Psoas muscle (tissue), 8 donors: Measurements from ENCODE around the gene ZFP92. TPM values are rescaled to one million over a fixed set of nuclear protein-coding genes. Genes with fewer than 3 reads are reported as not detected.

Experiments
- ATAC-seq, 4 donors: fragments of 200-7000 bp; cut with Tn5 transposase; one replicate each; pipeline ENCODE4 v1.9.1; 2020; ENCODE audit warnings: moderate library complexity in 3 of 4, mild to moderate bottlenecking in 2 of 4
- DNase-seq, 2 donors: peaks; one replicate each; pipeline ENCODE4 v3.0.0-alpha.2; 2020
- H3K27ac ChIP-seq: fragments of 200-600 bp; one replicate; pipeline ENCODE4 v1.8.0; 2022
- H3K27me3 ChIP-seq, 3 donors: fragments of 200-600 bp in 1 of 3; one replicate each; pipeline versions ENCODE4 v1.6.1 to v1.8.0; 2013 to 2022; ENCODE audit warnings: low read length in 2 of 3, mild to moderate bottlenecking in 2 of 3, moderate library complexity in 1 of 3; ENCODE audit not compliant: insufficient read depth in 3 of 3
- H3K36me3 ChIP-seq, 2 donors: fragments of 200-600 bp in 1 of 2; one replicate each; pipeline versions ENCODE4 v1.6.1 to v1.8.0; 2013 to 2022; ENCODE audit warnings: low read depth in 1 of 2, mild to moderate bottlenecking in 1 of 2, moderate library complexity in 1 of 2; ENCODE audit not compliant: insufficient read depth in 1 of 2
- H3K4me1 ChIP-seq: fragments of 200-600 bp; one replicate; pipeline ENCODE4 v1.8.0; 2022
- H3K4me3 ChIP-seq: fragments of 200-600 bp; one replicate; pipeline ENCODE4 v1.8.0; 2022; ENCODE audit warnings: mild to moderate bottlenecking
- H3K9me3 ChIP-seq: fragments of 200-600 bp; one replicate; pipeline ENCODE4 v1.8.0; 2022
- CTCF ChIP-seq: fragments of 200-600 bp; IDR thresholded peaks from one replicate; pipeline ENCODE4 v1.8.0; 2022; ENCODE audit warnings: antibody characterized with exemption
- WGBS, 3 donors: extraction: QIAGEN DNeasy Blood & Tissue Kit; methylation state at CpG; one replicate each; pipeline versions ENCODE4 v1.1.6 to v1.1.7; 2013; 5-methylcytosine and 5-hydroxymethylcytosine counted together
- intact Hi-C, 2 donors: fragments of 100-400 bp; cut with DNase I; formaldehyde crosslinking; loops; one replicate each; pipeline versions ENCODE4 v1.11.0 to v1.14.2; 2022
- polyA plus RNA-seq, 3 donors: library from polyadenylated mRNA; stranded (reverse); fragments of 200-250 nt; gene quantifications; one replicate each; pipeline ENCODE4 v1.2.3, GENCODE V29; 2013
- total RNA-seq, 4 donors: library from RNA; stranded (reverse); fragmentation: NEBNext Ultra II Directional in 2 of 4; extraction: Animal tissue kit (Norgen Biotek cat#: 25700) in 2 of 4; gene quantifications; one replicate each; pipeline versions ENCODE4 v1.2.1 to v1.2.4, GENCODE V29; 2021 to 2023
- donor health status: healthy with polysubstance abuse.
- donor health status: DM: no; HTN: no; CAD: no; lungs with moderate emphysema.
- donor health status: Bipolar disorder and iron deficiency.
- donor health status: healthy.
- donor health status: DM: yes; HTN: yes; CAD: no.
- donor health status: DM: no; HTN: no; CAD: no.
- donor health status: DM: no; HTN: no; CAD: no.
- donor health status: DM: yes; HTN: yes; CAD: no.

ZFP92 gene
- total and polyA plus RNA-seq, 7 donors, result 0.10 to 0.50 (median 0.30) TPM

GRCh38 chrX:153420851-153421599 lies 9.8 kb downstream of the ZFP92 start:
- intact Hi-C loops, result no loop called here
- ATAC-seq, result no peak
- Histone ChIP-seq H3K36me3 (no peaks in the 10 kb centered on the region), H3K4me3 (no peak overlapping the region), H3K27ac (no peak overlapping the region), H3K4me1 (no peaks in the 10 kb centered on the region), H3K9me3 (no peaks in the 10 kb centered on the region), H3K27me3 (peaks cover 0 to 2% (median 0%) of the 10 kb centered on the region in 3 donors)
- 90 to 97% (median 92%) methylated on average over 75 to 91 of the region's 91 CpGs for WGBS, 3 donors
- no peak for DNase-seq
- TF ChIP-seq CTCF, result no peak

GRCh38 chrX:153421856-153422255 lies 10.6 kb downstream of the ZFP92 start:
- Histone ChIP-seq H3K4me1 (no peaks in the 10 kb centered on the region), H3K27me3 (peaks cover 0 to 2% (median 0%) of the 10 kb centered on the region in 3 donors), H3K36me3 (no peaks in the 10 kb centered on the region), H3K4me3 (no peak overlapping the region), H3K9me3 (no peaks in the 10 kb centered on the region), H3K27ac (no peak overlapping the region)
- intact Hi-C loops, result no loop called here
- 87 to 91% (median 90%) methylated on average over 18 of the region's 18 CpGs for WGBS, 3 donors
- ATAC-seq (no peak), DNase-seq (no peak)
- TF ChIP-seq CTCF, result no peak

GRCh38 chrX:153423652-153424051 lies 12.4 kb downstream of the ZFP92 start:
- Histone ChIP-seq H3K36me3 (no peaks in the 10 kb centered on the region), H3K27me3 (peaks cover 0 to 2% (median 0%) of the 10 kb centered on the region in 3 donors), H3K9me3 (no peaks in the 10 kb centered on the region), H3K27ac (no peak overlapping the region), H3K4me1 (no peaks in the 10 kb centered on the region), H3K4me3 (no peak overlapping the region)
- ATAC-seq (no peak), DNase-seq (peak in 1 of 2 donors; percentile 69)
- 78 to 81% (median 80%) methylated on average over 8 of the region's 8 CpGs for WGBS, 3 donors
- TF ChIP-seq CTCF, result no peak
- intact Hi-C loops, result no loop called here

- peaks cover 7% of the 10 kb centered on the region for H3K9me3 ChIP-seq
- no peak overlapping the region for H3K27ac ChIP-seq
- 82 to 98% (median 94%) methylated on average over 3 of the region's 3 CpGs for WGBS, 3 donors
- DNase-seq, result no peak
- no peak for TF ChIP-seq CTCF
- ATAC-seq, result no peak
- intact Hi-C loops, result no loop called here
- peaks cover 0 to 7% (median 2%) of the 10 kb centered on the region in 3 donors for H3K27me3 ChIP-seq
- no peaks in the 10 kb centered on the region for H3K36me3 ChIP-seq
- no peaks in the 10 kb centered on the region for H3K4me1 ChIP-seq
- no peak overlapping the region for H3K4me3 ChIP-seq
These were observed 14.9 kb downstream of the ZFP92 start for GRCh38 chrX:153426204-153426603.
